HG03354 (cell line): Measurements from ENCODE around the gene MAST4.
"Not testable (repeated sequence)": the region's sequence is repeated elsewhere in the genome, so short reads cannot be mapped to it uniquely, and the experiment has no call there.

Source experiments
- ATAC-seq: cut with Tn5 transposase; IDR thresholded peaks from one replicate; pipeline ENCODE4 v1.9.1; 2021; ENCODE audit warnings: mild to moderate bottlenecking; ENCODE audit not compliant: unreplicated experiment, poor library complexity, severe bottlenecking

MAST4 gene

DNA sequence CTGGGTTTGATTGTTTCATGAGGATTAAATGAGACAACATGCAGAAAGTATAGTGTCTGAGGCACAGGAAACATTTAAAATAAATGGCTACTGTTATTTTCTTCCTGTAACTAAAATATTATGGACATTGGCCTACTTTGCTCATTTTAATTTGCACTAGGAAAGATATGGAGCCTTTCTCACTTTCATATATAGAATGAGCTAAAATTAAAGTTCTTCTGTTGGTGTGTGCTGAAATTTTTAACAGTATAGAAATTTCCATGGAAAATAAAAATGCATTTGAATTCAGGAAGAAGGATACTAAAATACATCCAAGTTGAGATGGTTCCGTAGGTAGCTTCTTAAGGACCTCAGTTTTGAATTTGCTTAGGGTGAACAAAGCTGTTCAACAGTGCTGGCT lies 131.9 kb downstream of the MAST4 start:
- no peak for ATAC-seq

DNA sequence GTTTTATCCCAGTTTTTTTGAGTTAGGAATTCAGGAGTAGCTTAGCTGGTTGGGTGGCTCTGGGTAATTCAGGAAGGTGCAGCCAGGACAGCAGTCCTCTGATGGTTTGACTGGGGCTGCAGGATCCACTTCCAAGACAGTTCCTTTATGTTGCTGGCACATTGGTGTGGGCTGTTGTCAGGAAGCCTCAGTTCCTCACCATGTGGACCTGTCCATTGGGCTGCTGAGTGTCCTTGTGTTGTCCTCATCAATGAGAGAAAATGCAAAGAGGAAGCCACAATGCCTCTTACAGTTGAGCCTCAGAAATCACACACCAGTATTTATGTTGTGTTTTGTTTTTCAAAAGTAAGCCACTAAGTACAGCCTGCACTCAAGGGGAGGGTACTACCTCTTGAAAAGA lies 140.9 kb downstream of the MAST4 start:
- no peak for ATAC-seq

DNA sequence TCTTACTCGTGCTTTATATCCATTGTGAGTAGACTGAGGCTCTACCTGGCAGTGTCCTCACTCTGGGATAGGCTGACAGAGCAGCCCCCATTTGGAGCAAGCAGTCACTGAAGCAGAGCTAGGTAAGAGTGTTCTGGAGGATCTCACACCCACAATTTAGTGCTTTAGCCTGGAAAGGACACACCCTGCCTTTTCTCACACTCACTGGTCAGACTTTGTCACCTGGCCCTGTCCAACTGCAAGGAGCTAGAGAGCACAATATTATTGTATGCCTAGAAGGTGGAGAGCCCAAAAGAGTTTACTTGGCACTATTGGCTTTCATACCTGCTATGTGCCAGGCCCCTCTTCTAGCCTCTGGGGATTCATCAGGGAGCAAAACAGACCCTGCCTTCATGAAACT lies 141.9 kb downstream of the MAST4 start:
- ATAC-seq, result no peak

DNA sequence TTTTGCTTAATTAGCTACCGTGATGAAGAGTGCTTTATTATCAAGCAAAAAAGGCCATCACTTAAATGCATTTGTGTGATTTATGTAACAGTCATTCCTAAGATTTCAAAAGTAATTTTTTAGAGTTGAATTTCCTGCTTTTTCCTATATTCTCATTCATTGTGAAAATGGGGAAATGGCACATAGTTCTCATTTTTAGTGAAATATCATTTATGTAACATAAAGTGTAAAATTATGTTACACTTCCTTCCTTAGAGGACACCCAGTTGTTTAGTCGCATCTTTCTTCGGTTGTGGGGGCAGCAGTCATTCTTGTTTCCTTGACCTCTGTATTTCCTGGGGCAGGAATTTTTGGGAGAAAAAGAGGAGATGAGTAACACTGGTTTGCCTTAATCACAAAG lies 142.8 kb downstream of the MAST4 start:
- no peak for ATAC-seq

DNA sequence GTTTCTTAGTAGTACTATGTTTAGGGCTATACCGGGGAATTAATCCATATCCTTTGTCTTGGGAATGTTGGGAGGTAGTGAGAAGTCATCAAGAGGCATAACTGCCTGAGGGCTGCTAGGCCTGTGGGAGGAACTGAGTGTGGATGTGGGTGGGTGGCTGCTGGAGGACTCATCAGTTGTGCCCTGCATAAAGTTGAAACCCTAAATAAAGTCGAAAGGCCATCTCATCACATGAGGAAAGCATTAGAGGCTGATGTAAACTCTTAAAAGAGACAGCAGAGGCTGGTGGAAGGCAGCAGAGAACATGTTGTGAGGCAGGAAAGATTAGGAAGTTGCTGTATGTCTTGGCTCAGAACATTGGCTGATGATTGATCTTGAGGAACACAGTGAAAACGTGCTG lies 143.8 kb downstream of the MAST4 start:
- ATAC-seq, result no peak

DNA sequence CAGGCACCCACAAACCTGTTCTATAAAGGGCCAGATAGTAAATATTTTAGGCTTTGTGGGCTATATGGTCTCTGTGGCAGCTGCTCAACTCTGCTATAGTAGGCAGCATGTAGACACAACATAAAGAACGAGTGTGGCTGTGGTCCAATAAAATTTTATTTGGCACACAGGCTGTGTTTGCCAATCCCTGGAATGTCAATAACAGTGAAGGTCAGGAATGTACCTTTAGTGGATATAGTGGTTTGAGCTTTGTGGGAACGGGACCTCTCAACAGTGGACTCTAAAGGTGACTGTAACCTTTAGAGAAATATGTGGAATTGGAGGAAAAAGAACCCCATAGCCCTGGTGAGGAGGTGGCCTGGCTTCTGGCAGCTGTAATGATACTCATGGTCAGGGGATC lies 145.2 kb downstream of the MAST4 start:
- ATAC-seq, result no peak

DNA sequence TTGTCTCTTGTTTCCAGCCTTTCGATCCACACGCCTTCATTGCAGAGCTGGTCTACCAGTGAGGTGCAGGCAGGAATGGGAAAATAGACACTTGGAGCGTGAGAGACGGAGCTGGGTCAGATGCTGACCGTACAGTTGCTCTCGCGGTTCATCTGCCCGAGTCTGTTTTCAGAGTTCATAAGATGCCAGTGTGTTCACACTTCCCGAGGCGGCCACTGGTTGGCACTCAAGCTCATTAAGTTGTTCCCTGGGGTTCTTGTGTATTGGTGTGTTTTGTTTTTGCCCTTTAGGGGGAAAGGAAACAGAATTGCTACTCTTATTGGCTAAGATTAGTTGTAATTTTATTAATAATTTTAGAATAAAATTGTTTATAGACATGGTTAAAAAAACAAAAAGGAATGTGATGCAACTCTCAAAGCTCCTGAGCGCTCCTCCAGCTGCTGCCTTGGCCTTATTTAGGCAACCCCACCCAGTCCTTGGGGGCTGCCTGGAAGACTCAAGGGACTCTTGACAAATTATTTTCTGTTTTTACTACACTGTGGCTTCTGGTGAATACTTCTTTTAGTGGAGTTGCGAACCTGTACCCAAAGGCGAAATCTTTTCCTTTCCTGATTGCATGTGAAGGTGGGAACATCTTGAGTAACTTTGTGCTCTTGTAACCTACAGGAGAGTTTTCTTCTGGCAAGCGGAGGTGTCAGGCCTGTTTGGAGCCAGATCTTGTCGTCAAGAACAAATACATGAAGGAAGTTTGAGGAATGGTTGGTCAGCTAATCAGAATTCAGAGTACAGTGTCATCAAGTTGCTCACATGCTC lies 146.1 kb downstream of the MAST4 start:
- ATAC-seq, result no peak

DNA sequence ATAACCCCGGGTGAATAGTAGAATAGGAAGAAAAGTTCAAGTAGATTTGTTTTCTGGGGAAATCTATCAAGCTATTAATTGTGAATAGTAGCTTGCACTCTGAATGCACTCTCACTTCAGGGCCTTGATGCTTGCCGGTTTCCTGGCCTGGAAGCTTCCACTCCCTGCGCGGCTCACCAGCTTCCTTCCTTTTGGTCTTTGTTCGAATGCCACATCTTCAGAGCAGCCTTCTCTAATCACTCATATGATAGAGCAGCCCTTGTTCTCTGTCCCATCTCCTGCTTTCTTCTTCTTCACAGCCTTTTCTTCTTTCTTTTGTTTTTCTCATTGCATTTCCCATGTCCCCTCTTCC lies 146.7 kb downstream of the MAST4 start:
- no peak for ATAC-seq

DNA sequence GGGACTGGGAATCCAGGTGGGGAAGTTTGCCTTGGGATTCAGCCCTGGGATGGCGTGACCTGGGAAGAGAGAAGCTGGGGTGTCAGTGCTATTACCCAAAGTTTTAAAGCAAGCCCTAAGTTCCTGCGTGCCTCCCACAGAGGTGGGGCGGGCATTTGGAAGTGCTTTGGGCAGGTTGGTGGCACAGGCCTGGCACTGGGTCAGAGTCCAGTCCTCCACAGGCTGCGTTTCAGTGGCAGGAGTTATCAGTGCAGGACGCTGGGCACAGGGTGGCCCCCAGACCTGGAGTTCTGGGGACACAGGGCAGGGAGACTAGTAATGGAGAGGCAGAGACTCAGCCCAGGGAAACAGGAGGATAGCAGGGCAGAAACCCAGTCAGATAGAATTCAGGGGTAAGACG lies 147.2 kb downstream of the MAST4 start:
- ATAC-seq, result no peak

DNA sequence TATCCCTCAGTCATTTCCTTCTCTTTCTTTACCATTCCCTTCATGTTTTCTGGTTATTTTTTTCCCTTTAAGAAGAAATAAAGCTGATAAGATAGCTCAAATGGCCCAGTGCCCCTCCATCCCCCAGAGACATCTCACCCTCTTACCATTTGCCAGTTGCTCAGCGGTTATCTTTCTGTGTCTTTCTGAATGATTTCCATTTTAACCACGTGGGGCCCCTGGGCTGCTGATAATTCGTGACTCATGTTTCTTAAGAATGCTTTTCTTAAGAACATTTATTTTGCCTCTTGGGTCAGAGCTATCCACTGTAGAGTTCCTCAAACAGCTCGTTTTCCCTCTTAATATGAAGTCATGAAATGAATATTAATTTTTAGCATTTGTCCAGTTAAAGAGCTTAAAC lies 147.8 kb downstream of the MAST4 start:
- ATAC-seq, result no peak

DNA sequence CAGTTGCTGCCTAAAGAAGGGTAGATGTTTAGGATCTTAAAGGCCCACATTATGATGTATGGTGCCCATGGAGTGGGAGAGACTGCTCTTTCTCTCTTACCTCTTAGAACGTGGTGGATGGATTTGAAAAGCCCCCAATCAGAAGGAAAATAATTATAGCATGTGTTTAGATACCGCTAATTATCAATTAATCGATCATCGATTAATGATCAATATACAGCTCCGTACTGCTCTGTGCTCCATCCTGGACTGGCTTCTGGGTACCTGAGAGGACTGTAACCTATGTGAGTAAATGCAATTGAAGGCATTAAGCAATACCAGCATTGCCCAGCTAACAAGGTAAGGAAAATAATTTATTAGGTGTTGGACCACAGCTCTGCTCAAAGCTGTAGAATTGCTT lies 149.1 kb downstream of the MAST4 start:
- no peak for ATAC-seq

DNA sequence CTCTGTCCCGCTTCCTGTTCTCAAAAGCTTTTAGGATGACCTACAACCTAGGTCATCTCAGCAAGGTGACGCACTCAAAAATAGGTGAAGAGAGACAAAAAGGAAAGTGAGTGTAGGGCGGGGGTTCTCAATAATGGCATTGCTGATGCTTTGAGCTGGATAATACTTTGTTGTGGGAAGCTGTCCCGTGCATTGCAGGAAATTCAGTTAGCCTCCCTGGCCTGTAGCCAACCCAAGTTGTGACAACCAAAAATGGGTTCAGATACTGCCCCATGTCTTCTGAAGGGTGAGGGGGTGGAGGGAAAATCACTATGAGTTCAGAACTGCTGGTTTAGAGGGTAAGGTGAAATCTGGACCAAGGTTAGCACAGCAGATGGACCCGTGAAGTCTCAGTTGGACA lies 151.4 kb downstream of the MAST4 start:
- ATAC-seq, result no peak

DNA sequence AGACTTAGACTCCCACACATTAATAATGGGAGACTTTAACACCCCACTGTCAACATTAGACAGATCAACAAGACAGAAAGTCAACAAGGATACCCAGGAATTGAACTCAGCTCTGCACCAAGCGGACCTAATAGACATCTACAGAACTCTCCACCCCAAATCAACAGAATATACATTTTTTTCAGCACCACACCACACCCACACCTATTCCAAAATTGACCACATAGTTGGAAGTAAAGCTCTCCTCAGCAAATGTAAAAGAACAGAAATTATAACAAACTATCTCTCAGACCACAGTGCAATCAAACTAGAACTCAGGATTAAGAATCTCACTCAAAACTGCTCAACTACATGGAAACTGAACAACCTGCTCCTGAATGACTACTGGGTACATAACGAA lies 156.5 kb downstream of the MAST4 start:
- ATAC-seq, result not testable (repeated sequence)

DNA sequence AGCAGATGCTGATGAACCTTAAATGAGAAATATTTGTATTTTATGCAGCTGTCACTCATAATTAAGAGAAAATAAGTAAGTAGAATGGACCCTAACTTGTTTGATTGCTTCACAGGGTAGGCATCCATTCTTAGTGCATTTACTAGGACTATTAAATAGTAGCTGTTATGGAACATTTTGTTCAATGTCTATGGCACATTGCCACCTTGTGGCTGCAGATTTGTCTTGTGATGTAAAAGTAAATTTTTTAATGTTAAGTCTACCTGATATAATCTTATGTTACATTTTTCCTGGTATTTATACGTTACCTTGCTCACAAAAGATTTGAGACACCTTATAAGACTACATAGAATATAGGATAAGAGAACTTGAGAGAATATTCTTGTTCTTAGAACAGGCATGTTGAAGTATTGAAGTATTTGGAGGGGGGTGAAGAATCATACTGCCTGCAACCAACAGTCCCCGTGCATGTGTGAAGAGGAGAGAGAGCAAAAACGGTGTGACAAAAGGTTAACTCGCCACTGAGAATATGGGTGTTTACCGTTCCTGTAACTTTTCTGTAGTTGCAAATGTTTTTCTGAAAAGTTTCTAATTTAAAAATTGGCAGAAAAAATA lies 161.1 kb downstream of the MAST4 start:
- no peak for ATAC-seq

DNA sequence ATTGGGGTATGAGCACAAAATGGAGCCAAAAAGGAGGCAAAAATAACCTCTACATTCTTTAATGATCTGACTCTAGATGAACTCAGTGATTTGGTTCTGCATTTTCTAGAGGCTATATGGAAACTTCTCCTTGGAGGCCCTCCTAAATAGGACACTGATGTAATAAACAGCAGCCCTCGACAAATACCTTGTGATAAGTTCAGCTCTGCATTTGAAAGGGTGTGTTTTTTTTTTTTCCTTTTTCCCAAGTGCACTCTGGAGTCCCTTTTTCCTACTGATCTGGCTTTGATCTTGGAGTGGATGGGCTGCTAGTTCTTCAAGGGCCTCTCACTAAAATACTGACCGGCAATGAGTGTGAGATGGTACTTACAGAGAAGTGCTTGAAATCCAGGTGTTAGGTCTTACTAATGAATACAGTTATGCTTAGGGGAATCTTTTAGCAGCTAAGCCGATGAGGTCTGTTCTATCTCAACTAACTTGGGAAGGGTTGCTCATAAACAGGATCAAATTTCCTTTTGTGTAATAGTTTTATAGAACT lies 161.7 kb downstream of the MAST4 start:
- ATAC-seq, result no peak

DNA sequence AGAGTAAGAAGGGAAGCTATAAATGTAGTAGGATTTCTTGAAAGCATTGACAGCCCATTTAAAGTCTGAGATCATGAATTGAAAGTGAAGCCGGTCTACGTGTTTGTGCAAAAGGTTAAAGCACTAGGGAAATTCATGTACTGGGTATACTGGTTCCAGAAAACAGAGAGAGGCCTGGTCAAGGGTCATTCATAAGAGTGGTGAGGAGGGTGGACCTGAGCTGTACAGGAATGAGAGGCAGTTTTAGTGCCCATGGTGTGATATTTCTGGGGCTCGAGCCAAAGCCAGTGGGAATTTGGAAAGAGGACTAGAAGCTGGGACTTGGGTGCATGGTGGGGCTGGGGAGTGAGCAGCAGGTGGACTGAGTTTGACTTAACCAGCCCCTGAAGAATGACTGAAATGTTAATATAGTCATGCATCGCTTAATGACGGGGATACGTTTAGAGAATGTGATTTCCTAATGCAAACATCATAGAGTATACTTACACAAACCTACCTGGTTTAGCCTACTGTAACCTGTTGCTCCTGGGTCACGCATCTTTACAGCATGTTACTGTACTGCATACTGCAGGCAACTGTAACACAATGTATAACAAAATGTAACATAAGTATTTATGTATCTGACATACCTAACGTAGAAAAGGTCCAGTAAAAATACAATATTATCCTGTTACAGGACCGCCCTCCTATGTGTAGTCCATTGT lies 173.0 kb downstream of the MAST4 start:
- ATAC-seq, result no peak

DNA sequence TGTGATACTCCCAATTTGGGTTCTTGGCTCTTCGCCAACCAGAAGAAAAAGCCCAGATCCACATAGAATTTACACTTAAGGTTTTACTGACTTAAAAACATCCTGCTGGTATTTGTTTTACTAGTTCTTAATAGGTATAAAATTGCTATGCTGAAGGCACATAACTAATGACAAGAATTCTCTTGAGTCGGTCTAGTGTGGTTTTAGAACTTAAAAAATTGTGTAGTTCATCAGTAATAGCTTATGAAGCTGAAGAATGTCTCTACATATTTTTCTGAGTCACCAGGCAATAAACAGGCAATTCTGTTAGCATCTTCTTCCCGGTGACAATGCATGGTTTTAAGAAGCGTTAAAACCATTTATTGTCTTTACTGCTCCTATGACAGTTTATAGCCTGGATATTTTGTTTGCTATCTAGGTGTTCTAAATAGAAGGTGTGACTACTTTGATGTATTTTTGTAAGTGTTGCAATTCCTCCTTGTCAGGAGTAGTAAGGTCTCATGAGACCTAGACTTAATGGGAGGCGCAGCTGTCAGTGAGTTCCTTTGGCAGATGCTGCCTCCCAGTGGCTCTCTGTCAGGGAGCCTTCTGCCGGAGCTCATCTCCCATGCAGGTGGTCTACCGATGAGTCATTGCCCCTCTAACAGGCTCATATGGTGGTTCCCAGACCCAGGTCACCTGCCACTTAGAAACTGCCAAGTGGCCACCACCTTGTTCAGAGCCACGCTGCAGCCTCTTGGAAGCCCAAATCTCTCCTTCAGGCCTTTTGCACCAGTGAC lies 173.8 kb downstream of the MAST4 start:
- no peak for ATAC-seq

DNA sequence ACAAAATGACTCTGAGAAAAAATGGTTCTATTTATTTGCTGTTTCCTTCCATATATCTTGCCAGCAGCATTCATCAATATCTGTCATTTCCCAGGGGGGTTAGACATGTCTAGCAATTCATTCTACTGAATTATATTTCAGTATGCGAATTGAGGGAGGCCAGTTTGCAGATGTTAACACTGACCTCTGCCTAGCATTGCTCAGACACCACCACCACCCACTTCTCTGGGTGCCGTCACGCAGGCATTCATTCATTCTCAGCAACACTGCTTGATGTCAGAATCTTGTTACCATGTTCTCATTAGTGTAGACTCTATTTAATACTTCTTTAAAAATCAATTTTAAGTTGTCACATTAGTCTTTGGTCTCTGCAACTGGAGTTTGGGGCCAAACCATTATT lies 181.7 kb downstream of the MAST4 start:
- ATAC-seq, result no peak

DNA sequence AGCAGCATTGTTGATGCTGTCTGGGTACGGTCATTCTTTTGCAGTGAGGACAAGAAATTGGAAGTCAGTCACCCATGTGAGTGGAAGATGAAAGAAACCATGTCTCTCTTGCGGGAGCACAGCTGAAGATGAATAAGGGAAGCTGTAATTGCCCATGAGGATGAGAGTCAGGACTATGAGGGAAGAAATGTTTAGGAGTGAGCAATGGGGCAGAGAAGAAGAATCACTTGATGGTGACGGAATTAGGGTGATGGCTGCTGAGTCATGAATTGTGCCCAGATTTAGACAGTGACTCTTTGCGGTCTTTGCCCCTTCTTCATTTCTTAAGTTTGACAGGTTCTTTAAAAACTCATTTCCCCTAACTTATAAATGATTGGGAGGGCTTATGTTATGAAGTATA lies 183.3 kb downstream of the MAST4 start:
- ATAC-seq, result no peak

DNA sequence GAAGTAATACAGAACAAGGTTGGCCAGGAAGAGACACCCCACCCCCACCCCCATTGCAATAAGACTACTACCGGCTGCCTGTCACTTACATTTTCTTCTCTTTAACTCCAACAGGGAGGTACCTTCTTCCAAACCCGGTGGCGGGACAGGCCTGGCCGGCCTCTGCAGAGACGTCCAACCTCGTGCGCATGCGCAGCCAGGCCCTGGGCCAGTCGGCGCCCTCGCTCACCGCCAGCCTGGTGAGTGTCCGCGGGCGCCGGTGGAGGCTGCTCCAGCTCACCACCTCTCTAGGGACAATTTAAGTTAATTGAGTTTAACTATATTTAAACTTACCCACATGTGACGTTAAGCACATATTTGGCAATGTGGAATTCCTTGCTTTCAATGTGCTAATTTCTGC lies 192.4 kb downstream of the MAST4 start:
- ATAC-seq, result no peak
